GM11168 (cell line): Measurements from ENCODE around the gene LIMCH1.

Source experiments
- in situ Hi-C: fragments of 300-500 bp; cut with MboI; formaldehyde crosslinking; loops from one replicate; pipeline ENCODE4 v1.12.0; 2022; ENCODE audit warnings: low sequenced_read_pairs; ENCODE audit not compliant: unreplicated experiment

LIMCH1 gene

DNA sequence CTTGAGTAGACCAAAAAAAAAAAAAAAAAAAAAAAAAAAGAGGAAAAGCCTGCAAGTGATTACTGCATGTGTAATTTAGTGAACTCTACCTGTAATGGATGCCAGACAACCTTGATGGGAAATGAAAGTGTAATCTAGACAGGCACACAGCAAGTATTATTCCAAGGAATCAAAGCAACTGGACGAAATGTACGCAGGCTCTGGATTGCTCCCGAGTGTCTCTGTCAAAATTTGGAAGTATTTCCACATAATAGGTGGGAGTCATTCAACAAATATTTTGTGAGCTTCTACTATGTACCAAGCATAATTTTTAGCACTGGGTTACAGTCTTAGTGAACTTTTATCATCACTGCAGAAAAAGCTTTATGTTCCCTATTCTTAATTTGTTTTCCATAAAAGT is 64.2 kb downstream of the LIMCH1 start:
- in situ Hi-C loops = no loop called here

DNA sequence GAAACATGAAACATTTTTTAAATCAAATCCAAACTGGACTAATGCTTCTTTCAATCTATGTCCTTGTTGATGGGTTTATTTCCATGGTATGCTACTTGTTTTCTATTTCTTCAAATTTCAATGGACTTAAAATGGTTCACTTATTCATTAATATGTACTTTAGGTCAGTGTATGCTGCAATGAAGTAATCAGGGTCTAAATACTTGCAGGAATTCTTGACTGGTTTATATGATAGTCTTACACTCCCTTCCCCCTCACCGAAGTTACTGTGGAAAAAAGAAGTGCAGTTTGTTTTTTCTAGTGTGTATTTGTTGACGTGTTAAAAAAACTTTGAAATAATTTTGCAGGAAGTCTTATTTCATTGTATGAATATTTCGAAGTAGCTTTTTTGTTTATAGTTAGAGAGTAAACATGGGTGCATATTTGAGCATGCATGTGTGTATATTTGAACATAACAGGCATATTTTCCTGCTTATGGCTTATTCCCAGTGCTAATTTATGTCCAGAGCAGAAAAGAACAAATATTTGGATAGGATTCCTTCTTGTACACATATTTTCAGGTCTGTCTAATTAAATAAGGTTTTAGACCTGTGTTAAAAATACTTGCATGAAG is 65.0 kb downstream of the LIMCH1 start:
- in situ Hi-C loops = no loop called here

DNA sequence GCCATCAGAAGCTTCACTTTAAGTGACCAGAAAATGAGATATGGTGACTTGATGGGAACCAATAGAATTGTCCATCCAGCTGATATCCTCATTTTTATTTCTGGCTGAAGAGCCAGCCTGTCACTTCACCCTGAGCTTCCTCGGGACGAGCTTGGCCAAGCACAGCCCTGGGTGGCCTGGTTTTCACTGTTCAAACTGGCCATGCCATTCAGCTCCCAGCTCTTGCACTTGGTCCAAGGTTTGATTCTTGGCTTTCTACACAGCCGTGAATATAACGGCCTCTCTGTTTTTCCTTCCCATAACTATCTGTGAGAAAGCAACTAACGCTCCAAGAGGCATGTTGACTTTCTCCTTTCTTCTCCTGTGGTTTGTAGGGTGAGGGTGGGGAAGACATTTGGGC is 71.9 kb downstream of the LIMCH1 start:
- in situ Hi-C loops = no loop called here

DNA sequence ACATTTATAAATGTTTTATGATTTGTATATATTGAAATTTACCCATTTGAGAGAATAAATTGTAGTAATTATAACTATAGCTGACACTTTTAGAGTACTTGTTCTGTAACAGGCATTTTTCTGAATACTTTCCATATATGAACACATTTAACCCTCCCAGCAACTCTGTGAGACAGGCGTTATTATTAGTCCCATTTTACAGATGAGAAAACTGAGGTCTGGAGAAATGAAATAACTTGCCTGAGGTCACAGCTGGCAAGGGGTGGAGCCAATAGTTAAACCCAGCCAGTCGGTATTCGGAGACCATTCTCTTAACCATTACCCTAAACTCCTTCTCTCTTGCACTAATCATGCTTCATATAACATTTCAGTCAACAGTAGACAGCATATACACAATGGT is 72.5 kb downstream of the LIMCH1 start:
- in situ Hi-C loops = no loop called here

DNA sequence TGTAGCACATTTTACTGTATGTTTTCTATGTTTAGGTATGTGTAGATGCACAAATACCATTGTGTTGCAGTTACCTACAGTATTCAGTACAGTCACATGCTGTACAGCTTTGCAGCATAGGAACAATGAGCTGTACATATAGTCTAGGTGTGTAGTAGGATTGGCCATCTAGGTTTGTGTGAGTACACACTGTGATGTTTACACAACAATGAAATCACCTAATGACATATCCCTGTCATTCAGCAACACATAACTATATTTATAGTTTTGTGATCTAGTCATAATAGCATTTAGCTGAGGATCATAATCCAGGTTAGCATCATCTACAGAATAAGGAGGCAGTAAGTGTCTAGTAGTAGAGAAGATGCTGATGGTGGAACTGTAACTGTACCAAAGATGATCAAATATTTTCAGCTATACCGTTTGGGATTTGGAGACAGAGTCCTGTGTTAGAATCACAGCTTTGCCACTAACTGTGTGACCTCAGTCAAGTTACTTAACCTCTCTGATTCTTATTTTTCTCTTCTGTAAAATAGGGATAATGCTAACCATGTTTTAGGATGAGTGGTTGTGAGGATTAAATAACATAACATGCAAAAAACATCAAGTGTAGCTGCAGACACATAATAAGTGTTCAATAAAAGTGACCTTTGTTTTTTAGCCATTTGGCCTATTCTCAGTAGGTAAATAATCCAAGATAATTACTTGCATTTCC is 73.3 kb downstream of the LIMCH1 start:
- in situ Hi-C loops = no loop called here

DNA sequence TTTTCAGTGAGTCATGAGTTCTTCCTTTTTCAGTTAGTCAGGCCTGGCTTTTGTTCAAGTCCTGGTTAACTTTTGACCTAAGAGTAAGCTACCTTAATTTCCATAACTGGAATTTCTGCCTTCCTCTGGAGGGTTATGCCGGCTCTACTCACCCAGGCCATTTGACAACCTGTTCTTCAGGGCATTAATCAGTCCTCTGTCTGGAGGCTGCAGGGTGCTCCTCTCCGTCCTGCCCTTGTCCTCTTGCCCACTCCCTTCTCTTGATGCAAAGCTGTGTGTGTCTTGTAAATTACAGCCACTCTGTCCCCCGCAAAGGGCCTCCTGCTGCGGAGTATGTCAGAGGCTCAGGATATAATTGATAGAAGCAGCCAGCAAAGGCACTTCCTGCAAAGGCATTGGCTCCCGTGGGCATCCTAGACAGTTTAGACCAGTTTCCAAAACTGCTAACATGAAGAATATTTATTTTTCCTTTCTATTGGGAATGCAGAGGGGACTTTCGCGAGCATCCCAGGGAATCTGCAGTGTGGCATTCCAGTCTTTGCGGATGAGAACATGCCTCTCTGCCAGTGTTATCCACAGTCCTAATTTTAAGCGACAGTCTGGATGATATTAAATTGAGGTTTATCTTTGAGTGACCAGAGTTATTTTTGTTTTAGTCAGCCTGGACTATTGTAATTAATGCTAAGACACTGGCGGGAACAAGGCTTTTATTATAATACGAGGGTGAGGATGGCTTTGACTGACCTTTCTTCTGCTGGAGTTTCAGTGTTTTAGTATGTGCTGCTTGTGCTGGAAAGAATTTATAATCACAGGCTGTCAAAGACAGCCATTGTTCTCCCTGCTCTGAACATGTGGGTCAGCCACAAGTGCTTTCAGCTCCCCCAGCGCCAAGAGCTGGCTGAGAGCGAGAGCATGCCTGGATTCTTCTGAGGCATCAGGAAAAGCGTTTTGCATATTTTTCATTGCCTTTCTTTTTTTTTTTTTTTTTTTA is 74.2 kb downstream of the LIMCH1 start:
- in situ Hi-C loops = no loop called here

DNA sequence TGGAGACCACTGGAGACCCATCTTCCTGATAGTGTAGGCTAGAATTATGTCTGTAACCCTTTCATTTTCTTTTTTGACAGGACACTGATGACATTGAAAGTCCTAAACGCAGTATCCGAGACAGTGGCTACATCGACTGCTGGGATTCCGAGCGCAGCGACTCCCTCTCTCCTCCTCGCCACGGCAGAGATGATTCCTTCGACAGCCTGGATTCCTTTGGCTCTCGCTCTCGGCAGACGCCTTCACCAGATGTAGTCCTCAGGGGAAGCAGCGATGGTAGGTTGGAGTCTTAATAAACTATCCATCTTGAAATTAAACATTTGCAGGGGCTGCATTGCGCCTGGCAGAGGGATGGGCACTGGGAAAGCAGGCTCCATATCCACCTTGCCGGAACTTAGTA is 75.4 kb downstream of the LIMCH1 start:
- in situ Hi-C loops = no loop called here

DNA sequence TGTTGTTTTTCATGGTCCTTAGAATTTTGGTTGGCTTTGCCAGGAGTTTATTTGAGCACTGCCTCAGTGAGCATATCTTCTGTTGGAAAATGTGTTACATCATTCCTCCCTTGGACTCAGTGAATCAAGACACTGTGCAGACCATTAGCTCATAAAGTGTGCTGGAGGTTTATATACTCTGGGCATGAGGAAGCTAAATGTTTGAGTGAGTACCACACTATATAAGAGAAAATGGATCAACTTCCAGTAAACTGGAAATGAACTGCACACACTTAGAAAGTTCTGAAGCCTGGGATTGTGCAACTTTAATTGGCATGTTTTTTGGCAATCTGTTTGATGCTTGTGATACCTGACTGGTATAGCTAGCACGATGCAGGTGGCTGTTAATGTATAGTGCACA is 75.9 kb downstream of the LIMCH1 start:
- in situ Hi-C loops = no loop called here

DNA sequence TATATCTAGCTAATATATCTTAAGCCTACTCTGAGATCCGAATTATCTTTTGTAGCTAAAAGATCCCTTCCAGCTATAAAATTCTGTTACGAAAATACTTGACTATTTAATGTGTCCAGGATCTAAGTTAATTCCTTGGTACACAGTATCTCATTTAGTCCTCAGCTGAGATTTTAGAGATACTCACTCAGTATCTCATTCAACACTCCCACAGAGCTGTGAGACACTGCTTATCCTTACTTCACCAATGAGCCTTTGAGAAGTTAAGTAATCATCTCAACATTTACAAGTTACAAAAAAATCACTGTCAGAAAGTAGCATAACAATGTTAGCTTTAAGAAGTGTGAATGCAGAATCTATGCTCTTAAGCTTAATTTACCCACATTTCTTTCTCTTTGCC is 76.6 kb downstream of the LIMCH1 start:
- in situ Hi-C loops = no loop called here

DNA sequence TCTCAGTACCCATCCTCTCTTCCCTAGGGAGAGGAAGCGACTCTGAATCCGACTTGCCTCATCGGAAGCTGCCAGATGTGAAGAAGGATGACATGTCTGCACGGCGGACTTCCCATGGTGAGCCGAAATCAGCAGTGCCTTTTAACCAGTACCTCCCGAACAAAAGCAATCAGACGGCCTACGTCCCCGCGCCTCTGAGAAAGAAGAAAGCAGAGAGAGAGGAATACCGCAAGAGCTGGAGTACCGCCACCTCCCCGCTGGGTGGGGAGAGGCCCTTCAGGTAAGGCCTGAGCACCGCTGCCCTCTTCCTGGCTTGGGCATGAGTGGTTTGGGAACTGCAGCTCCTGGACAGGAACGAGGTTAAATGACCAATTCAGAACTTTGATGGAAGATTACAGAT is 81.2 kb downstream of the LIMCH1 start:
- in situ Hi-C loops = no loop called here

DNA sequence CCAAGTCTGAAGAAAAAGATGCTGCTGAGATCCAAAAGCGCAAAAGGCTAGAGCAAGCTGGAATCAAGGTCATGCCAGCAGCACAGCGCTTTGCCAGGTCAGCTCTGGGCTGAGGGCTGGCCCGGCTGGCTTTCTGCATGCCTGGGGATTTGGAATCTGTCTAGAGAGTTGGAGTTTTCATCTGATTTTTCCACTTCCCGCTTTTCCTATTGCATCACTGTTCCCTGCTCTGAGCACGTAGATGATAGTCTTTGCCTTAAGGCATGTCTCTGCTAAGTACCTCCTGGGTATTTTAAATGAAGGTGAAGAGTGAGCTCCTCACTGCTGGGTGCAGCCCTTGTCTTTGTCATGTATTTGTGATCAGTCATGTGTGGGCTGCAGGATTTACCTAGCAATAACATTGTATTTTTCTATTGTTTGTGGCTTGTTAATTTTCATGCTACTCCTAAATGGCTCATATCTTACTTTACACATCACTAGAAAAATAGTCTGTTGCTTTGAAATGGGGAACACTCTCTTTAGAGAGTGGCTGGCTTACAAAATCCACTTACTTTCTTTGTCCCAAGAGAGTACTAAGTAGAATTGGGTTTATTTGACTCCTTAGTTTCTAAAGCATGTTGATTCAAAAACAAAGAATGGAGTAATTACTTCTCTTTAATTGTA is 82.8 kb downstream of the LIMCH1 start:
- in situ Hi-C loops = no loop called here

DNA sequence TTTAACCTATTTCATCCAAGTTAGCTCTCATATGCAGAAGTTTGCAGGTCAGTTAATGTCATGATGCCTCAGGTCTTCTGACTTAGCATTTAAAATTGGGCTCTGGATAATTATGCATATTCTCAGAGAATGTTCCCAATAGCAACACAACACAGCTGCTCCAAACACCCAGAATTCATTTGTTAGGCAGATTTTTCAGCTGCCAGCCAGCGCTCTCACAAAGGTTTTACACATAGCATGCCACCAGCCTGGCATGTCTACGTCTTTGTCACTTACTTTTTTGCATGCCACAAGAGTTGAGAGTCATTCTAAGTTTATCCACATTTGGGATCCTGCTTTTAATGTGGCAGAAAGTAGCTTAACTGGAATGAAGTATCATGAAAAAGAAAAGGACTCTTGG is 84.8 kb downstream of the LIMCH1 start:
- in situ Hi-C loops = no loop called here

DNA sequence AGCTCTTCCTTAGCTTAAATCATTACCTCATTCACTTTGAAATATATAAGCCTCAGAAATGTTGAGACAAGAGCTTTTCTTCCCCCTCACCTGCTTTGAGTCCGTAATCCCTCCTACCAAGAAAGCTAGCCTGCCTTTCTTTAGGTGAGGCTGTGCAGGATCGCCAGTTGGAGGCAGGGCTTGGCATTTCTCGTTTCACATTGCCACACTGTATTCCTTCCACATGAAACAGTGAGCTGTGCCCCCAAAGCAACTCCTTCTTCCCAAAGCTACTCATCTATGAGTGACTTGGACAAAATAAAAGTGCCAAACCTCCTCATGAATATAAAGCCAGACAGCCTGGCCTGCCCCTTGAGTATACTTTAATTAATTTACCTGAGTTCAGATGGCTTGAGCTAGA is 86.8 kb downstream of the LIMCH1 start:
- in situ Hi-C loops = no loop called here

DNA sequence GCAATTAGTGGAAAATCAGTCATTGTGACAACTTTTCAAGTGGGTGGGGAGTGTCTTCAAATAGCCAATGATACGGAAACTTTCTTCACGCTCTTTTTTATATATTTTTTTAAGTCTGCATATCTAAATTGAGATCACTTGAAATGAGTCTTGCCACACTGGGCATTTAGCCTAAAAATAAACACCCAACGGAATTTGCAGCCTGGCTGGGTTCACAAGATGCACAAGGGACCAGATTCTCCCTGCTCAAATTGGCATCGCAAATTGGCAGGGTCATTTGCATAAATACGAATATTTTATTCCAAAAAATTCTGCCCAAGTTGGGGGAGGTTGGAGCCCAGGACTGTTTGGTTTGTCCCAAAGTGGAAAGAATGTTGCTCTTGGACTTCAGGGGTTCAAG is 87.6 kb downstream of the LIMCH1 start:
- in situ Hi-C loops = no loop called here

DNA sequence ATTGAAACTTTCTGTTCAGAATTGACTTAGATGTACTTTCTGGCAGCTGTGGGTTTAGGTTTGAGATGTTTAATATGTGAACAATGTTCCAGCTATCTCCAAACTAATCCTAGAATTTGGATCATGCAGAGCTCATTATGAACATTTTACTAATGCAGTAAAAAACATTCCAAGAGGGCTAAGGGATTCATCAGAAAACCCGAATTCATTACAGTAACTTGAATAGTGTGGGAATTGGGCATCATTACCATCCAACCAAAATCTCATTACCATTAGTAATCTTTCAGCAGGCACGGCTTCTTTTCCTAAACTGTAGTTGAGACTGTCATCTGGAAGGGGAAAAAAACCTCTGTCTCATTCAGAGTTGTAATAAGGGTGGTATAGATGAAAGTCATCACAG is 91.0 kb downstream of the LIMCH1 start:
- in situ Hi-C loops = no loop called here

DNA sequence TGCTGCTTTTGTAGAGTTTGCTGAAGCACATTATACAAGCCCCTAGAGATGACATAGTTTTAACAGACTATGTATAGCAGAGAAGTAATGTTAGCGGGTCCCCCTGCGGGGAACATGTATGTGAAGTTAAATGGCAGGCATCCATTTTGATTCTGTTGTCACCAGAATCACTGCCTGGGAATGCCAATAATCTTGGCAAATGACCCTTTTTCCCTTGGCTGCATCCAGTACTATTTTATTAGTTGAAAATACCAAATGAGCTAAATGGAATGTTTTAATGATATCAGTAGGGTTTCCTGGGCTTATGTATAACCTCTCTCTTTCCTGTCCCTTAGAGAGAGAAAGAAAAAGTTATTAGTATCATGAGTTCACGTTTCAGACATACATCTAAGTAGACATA is 93.6 kb downstream of the LIMCH1 start:
- in situ Hi-C loops = no loop called here

DNA sequence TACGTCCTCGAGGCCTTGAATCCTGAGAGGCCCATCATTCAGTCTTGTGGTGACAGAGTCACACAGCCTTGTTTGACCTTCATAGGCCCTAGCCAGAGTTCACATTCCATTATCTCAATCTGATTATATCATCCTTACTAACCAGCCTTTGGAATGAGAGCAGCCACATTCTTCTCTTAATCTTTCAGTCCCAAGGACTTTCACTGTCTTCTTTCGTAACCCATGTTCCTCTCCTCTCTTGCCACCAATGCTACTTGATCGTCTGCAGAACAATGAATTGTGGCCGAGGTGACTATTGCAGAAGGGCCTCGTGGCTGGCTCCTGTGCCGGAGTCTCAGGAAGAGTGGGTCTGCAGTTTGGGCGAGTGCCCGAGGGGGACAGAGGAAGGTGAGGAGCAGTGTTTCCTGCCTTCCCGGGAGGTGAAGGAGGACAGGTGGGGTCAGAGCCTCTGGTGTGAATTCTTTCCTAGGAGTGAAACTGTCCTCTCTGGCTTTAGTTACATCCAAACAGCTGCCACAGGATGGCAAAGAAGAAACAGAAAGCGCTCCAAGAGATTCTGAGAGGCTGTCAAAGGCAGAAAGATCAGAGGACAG is 94.6 kb downstream of the LIMCH1 start:
- in situ Hi-C loops = no loop called here

DNA sequence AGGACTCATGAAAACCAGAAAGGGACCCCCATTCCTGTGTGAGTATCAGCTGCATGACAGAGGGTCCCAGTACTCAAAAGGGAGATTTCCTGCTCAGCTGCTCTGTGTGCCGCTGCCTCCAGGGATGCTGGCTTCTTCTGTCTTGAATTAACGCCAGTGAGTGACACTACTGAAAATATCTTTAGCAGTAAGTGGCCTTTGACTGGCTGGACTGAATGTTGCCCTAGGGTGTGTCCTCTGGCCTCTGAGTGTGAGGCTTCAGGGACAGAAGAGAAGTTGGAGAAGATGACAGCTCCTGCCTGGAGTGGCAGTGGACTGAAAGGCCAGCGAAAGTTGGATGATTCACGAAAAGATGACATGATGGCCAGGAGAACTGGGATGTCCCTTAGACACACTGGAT is 95.4 kb downstream of the LIMCH1 start:
- in situ Hi-C loops = no loop called here

DNA sequence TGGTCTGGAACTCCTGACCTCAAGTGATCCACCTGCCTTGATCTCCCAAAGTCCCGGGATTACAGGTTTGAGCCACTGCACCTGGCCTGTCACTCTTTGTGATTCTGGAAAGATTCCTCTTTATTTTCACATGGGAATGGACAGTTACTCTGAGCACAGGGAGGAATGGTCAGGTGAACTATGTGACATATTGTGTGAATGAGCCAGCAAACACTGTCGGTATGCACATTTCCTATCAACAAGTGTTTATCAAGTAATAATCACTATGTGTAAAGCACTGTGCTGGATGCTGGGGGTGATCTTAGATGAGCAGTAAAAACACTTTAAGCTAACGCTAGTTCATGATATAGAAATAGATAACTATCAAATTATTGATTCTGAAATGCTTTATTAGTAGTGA is 97.5 kb downstream of the LIMCH1 start:
- in situ Hi-C loops = no loop called here

DNA sequence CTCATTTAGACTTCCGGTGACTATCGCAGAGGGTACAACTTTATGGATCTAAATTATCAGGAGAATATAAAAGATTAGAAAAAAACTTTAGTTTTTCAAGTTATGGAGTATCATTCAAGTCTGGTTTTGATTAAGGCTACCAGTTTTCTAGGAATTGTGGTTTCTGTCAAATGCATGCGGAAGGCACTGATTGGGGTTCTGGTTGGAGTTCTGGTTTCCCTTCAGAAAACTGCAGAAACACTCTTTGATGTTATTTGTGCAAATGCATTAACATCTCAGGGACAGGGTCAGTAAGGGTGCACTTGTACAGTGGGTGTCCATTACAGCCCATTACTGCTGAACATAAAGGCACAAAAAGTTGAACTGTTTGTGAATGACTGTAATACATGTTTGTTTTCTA is 100.2 kb downstream of the LIMCH1 start:
- in situ Hi-C loops = no loop called here
